Measurements from ENCODE around the gene GPX2. TPM values are rescaled to one million over a fixed set of nuclear protein-coding genes. Genes with fewer than 3 reads are reported as not detected.
A peak's percentile ranks its signal among the peaks of the same experiment; 100 is the strongest.

Gene GPX2
- total and polyA plus RNA-seq, 2 of the 4 experiments (the other 2 are of a cell fraction), result not detected

- no peak overlapping the region for H3K27ac ChIP-seq (ENCODE audit: insufficient read depth, low read length)
- no peak overlapping the region for H4K8ac ChIP-seq (ENCODE audit: low read depth in 2 of 2, low read length in 2 of 2)
- H2BK5ac ChIP-seq (ENCODE audit: low read depth, low read length, poor library complexity, severe bottlenecking), result no peak overlapping the region
- ChIA-PET CTCF (interaction anchor here (1.0 kb wide), 1 partner anchor 9 kb away, joined by 5 read pairs; no protein-coding TSS in a partner anchor), POLR2A (ENCODE audit: unreplicated experiment) (no interaction called here)
- no peak overlapping the region for H3K18ac ChIP-seq (ENCODE audit: low read depth, low read length)
- intact Hi-C loops (cut with micrococcal nuclease), result no loop called here
- H2BK20ac ChIP-seq (ENCODE audit: low read depth, low read length), result no peak overlapping the region
- DNase-seq (peak; percentile 22), ATAC-seq (ENCODE audit: low read depth) (no peak)
- H3K56ac ChIP-seq (ENCODE audit: extremely low read depth, insufficient read depth, low read length), result no peak overlapping the region
- no peak overlapping the region for H2AK9ac ChIP-seq (replicated peaks; ENCODE audit: low read depth, low read length, poor library complexity)
- peaks cover 41% of the 10 kb centered on the region for H3K27me3 ChIP-seq (ENCODE audit: control insufficient read depth, insufficient read depth, low read length)
- H2AFZ ChIP-seq (replicated peaks; ENCODE audit: low read length, poor library complexity), result no peak overlapping the region
- no peaks in the 10 kb centered on the region for H4K20me1 ChIP-seq (ENCODE audit: insufficient read depth, low read length)
- no peak overlapping the region for H2BK15ac ChIP-seq (ENCODE audit: low read depth, low read length)
- H3K9me1 ChIP-seq (ENCODE audit: insufficient read depth, low read length), result no peaks in the 10 kb centered on the region
- H3K9ac ChIP-seq (ENCODE audit: low read depth, low read length), result no peak overlapping the region
- in situ Hi-C loops (cut with MboI; ENCODE audit: low sequenced_read_pairs), result loop anchor here (5.0 to 25.0 kb wide), 3 partner anchors 228 to 545 kb away; partner anchors contain the start of genes HSPA2 and PPP1R36
- H2BK120ac ChIP-seq (ENCODE audit: low read depth, low read length), result no peak overlapping the region
- H3K14ac ChIP-seq (replicated peaks; ENCODE audit: low read depth, low read length), result no peak overlapping the region
- dilution Hi-C loops (cut with HindIII; ENCODE audit: low sequenced_read_pairs, unreplicated experiment), result no loop called here
- H4K91ac ChIP-seq (ENCODE audit: insufficient read depth, low read depth, low read length), result no peak overlapping the region
- H3K4ac ChIP-seq (ENCODE audit: low read depth, low read length), result no peak overlapping the region
- no peak overlapping the region for H2AK5ac ChIP-seq (ENCODE audit: low read depth, low read length)
- TF ChIP-seq CHD1 (IDR thresholded peaks at IDR 0.05; ENCODE audit: low read depth, low read length), result no peak
- TF ChIP-seq CTCF (conservative IDR thresholded peaks at IDR 0.05; ENCODE audit: low read depth, low read length), result no peak
- TF ChIP-seq FOS (IDR thresholded peaks at IDR 0.05; ENCODE audit: low read depth, low read length), result no peak
- TF ChIP-seq USF2 (IDR thresholded peaks at IDR 0.05; ENCODE audit: low read depth, low read length), result no peak
- TF ChIP-seq POLR2A (IDR thresholded peaks at IDR 0.05; ENCODE audit: low read depth, low read length), result no peak
- TF ChIP-seq BHLHE40 (IDR thresholded peaks at IDR 0.05; ENCODE audit: low read depth, low read length), result no peak
- no peak for TF ChIP-seq MXI1 (IDR thresholded peaks at IDR 0.05; ENCODE audit: borderline replicate concordance, low read depth, low read length)
- no peak overlapping the region for H3K4me2 ChIP-seq (ENCODE audit: low read depth, low read length)
- BruUV-seq (replicated peaks), result no TSS peak
- no CpG with 5 or more reads among the region's 1 CpG for WGBS, 2 experiments (ENCODE audit: extremely low coverage in 2 of 2, insufficient read length in 1 of 2)
- no peak overlapping the region for H4K5ac ChIP-seq (ENCODE audit: low read depth, low read length)
- no peak overlapping the region for H3K23ac ChIP-seq (ENCODE audit: low read depth, low read length)
- no peak overlapping the region for H3K4me3 ChIP-seq (ENCODE audit: insufficient read depth, low read depth, low read length)
- H3K9me3 ChIP-seq (ENCODE audit: control insufficient read depth, insufficient read depth, low read length), result no peaks in the 10 kb centered on the region
- no peaks in the 10 kb centered on the region for H3K79me1 ChIP-seq (ENCODE audit: low read depth in 1 of 2, low read length in 2 of 2)
- no peaks in the 10 kb centered on the region for H3K4me1 ChIP-seq (ENCODE audit: control insufficient read depth, insufficient read depth, low read length)
- no peaks in the 10 kb centered on the region for H3K36me3 ChIP-seq (ENCODE audit: control insufficient read depth, insufficient read depth, low read length)
These were observed 42.6 kb downstream of the GPX2 start for GRCh38 chr14:64899958-64900357.
